ENCODE measurements around the gene CALHM5.

Gene CALHM5

DNA sequence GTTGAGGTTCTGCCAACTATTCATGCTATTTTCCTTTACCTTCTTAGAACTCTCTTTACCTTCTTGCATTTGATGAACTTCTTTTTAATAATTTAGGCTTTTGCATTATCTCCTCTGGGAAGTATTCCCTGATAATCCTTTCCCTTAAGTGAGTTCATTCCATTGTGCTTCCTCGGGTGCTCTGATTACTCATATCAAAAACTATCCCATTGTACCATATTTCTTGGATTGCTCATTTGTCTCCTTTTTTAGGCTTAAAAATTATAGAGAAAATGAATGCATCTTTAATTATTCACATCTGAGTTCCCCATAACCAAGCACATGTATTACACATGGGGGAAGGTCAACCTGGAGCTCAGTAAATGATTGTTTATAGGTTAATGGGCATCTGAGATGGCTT, 44.6 kb downstream of the CALHM5 start:
- DNase-seq: no peak

DNA sequence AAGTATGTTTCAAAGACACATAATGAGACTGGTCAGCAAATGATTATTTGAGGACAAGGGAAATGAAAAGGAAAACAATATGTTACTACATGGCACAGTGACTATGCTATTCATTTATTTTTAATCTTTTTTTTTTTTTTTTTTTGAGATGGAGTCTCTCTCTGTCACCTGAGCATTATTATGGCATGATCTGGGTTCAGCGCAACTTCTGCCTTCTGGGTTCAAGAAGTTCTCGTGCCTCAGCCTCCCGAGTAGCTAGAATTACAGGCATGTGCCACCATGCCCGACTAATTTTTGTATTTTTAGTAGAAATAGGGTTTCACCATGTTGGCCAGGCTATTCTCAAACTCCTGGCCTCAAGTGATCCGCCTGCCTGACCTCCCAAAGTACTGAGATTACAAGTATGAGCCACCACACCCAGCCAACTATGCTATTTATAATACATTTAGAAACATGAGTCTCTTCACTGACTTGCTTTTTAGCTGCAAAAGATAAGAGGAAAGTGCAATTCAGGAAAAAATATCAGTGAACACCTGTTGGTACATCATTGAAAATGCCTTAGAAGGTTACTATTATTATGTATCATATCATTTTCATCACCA, 45.5 kb downstream of the CALHM5 start:
- no peak for DNase-seq

DNA sequence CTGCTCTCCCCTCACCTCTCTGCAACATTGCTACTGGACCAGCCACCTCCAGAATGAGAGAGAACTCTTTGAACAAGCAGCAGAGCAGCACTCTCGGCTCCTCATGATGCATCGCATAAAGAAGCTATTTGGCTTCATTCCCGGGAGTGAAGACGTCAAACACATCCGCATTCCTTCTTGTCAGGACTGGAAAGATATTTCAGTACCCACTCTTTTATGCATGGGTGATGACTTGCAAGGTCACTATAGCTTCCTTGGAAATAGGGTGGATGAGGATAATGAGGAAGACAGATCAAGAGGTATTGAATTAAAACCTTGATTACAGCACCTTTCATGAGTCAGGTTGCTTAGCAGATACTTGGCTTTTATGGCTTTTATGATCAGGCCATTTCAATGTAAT, 46.5 kb downstream of the CALHM5 start:
- no peak for DNase-seq

DNA sequence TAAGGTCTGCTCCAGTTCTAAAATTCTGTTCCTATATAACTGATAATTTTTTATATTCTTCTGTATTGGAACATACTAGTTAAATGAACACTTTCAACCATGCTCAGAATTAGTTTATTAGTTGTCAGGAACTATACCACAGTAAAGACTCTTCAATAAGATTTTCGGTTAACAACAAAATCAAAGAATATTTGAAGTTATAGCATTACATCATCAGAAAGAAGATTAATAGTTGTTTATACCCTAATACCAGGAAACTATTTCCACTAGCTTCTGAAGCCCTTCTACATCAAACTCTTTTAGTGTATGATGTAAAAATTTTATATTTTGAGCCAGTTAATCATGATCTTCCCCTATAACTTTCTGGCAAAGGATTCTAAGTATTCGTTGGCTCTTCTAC, 48.7 kb downstream of the CALHM5 start:
- DNase-seq: no peak

DNA sequence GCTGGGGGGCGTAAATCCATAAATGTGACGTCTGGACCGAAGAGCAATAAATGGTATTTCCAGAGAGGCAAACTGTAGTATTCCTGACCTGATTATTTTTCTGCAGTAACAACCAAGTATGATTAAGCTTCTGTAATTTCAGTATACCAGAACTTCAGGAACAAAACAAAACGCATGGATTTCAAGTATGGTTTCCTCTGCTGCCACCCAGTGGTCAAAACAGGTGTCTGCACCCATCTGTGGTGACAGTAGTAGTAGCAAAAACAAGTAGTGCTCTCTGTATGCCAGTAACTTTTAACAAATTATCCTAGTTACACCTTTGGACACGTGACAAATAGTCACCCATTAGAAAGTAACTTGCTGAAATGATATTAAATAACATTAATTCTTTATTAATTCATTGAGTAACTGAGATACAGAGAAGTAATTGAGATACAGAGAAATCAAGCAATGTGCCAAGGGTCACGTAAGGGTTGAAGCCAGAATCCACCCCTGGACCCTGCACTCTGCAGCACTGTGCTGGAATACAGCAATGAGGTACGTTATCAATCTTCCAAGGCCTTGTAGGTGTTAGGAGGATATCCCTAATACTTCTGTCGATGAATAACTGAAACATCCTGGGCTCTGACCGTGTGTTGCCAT, 50.1 kb downstream of the CALHM5 start:
- peak; percentile 79 for DNase-seq

DNA sequence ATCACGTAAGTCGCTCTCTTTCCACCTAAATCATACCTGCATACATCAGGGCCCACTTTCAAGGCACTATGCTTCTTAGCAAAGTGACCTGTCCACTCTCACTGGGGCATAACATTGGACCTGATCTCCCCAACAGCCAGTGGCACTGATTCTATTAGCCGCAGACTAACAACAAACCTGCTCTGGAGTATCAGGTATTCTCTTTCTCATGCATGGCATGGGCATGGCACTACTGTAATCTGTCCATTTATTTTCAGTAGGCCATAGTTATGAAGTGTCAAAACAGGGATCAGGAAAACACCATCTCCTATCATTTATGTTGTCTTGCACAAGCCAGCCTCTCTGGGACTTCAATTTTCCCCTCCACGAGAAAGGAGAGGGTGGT, 50.6 kb downstream of the CALHM5 start:
- no peak for DNase-seq

DNA sequence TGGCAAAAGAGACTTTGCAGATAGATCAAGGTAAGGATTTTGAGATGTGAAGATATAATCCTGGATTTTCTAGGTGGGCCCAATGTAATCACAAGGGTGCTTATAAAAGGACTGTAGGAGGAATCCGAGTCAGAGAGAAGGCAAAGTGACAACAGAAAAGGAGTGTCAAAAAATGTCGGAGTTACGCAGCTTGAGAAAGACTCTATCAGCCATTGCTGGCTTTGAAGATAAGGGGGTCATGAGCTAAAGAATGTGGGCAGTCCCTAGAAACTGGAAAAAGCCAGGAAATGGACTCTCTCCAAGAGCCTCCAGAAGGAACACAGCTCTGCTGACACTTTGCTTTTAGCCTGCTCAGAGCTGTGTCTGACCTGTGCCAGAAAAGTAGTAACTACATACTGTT, 51.2 kb downstream of the CALHM5 start:
- no peak for DNase-seq

DNA sequence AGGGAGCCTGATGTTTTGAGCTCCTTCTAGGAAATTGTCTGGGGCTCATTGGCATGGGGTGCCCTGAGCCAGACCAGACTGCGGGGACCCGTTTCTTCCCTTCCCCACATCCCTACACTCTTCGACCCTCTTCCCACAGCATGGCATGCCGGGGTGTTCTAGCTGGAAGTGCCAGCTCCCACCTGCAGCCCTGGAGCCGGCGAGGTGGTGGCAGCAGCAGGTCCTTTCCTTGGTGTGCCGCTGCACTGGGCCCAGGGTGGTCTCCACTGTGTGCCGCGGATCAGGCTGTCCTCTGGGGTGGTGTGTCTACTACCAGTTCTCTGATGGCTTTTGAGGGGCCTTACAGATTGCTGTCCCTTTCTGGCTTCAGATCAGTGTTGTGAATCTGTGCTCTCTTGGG, 52.4 kb downstream of the CALHM5 start:
- DNase-seq: no peak

DNA sequence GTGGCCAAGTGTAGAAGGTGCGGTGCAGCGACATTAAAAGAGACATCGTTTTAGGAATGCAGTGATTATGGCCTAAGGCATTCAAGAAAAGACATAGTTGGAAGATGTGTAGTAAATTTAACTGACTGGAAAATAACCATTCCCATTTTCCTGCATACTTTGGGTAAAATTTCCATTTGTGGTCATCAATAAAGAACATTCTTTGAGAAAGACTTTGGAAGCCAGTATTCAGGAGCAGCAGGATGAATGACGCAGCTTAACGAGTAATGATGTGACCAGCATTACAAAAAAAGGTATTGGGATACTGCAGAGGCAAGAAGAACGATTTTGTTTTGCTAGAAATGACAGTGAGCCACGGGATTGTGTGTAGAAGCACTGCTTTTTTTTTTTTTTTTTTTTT, 52.9 kb downstream of the CALHM5 start:
- DNase-seq: no peak

DNA sequence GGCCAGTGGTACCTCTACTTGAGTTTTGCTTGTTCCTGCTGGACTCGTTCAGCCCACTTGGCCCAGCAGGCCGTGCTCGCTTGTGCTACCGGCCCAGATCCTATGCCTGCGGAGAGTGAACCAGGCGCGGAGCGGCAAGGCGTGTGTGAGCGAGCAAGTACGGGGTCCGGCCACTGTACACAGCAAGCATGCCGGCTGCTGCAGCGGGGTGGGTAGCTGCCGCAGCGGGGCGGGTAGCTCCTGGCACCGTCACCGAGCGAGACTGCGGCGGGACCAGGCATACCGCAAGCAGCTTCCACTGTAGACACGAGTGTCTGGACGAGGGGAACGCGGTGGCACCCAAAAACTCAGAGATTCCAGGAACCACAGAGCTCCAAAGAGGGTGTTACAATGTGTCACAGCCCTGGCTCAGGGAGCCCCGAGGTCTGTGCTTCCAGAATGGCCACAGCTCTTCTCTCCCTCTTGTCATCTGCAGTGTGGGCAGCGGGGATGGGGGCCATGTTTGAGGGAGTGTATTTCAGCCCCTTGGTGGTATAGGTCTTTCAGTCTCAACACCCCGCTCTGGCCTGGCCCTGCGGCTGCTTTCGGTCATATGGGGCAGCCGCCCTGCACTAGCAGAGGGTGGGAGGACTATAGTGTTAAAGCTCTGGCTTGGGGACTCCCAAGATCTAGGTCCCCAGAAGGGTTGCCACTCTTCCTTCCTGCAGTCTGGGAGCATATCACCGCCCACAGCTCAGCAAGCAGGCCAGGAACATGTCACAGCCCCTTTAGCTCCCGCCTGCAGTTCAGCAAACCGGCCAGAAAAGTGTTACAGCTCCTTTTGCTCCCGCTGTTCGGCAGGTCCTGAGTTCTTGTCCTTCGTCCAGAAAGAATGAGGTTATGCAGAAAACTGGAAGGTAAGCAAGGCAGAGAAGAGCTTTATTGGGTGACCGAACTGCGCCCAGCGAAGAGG, 53.8 kb downstream of the CALHM5 start:
- peak; percentile 55 for DNase-seq

DNA sequence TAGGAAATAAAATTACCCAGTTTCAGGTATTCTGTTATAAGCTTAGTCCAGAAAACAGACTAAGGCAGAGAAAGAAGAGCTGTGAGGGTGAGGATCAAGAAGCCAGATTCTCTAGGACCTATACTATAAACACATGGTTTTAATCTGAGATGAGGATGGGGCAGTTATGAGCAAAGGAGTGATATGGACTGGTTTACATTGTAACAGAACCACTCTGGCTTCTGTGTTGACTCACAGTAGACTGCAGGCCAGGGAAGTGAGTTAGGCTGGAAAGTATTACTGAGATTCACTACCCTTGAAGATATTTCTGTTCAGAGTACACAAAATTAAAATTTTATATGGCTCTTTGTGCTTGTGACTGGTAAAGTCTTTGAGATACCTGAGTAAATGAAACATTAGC, 56.7 kb downstream of the CALHM5 start:
- DNase-seq: no peak

DNA sequence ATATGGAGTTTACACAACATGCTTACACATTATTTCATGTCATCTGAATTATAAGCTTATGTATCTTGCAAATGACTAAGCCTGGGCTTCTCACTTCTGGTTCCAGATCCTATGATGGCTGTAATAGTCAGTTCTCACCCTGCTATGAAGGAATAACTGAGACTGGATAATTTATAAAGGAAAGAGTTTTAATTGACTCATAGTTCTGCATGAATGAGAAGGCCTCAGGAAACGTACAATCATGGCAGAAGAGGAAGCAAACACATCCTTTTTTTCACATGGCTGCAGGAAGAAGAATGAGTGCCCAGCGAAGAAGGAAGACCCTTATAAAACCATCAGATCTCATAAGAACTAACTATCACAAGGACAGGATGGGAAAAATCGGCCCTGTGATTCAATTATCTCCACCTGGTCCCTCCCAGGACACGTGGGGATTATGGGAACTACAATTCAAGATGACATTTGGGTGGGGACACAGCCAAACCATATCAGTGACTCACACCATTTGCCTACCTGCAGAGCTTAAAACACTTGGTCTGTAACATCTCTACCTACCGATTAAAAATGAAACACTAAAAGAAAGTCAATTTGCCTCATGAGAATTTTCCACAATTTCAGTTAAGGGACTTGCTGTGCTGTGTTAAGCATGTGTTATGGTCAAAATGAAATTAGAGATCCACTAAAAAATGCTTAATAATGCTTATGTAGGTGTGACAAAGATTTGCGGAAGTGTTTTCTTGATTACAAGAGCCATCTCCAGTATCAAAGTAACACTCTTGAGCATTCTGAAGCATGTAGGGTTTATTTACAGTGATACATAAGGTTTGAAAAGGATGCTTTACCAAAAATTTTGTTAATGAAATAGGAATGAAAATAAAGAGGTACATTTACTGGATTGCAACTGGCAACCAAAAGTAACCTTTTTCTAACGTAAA, 57.6 kb downstream of the CALHM5 start:
- DNase-seq: no peak

DNA sequence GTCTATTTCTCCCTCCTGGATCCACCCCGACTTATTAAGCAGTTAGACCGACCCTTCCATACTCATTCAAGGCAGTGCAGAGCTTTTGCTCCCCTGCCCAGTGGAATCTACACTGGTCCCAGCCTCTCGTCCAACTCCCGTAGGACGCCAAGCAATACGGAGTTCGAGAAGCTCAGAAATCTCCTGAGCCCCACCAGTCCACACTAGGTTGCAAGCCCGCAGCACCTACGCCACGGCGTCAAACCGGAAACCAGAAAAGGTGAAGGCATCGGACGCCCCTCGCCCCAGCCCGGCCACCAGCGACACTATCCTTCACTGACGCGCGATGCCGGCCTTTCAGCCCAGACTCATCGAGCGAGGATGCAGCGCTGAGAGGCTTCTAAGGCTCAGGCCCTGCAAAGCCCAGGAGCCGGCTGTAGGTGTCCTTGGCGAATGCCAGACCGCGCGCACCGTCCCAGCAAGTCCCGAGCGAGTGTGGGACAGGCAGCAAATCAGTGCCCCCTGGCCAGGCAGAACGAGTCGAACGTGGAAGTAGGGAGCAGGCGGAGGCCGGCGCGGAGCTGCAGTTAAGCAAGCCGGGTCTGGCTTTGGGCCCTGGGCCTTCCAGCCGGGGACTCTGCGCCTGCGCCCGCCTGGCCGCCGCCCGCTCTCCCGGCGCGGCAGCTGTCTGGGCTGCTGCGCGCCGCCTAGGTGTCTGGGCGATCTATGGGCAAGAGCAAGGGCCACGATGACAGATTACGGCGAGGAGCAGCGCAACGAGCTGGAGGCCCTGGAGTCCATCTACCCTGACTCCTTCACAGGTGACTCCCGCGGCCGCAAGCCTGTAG, 59.6 kb downstream of the CALHM5 start, which contains the start of gene RWDD1:
Gene RWDD1, plus strand, starts transcription at position 649 of the 827 bp plus-strand sequence. Its CDS starts 79 bp downstream, at position 728.
- DNase-seq: peak; percentile 99

DNA sequence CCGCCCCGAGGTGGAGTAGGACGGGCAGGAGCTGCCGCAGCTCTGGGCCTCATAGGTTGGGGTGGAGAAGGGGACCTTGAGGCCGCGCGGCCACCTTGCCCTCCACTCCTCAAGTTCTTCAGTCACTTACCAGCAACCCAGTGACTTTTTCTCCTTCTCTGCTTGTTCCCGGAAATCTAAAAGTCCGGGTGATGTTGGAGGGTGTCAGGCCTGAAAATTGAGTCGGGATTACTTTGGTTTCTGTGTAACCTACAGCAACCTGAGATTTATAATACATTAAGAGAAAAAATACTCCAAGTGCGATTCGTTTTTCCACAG, 60.2 kb downstream of the CALHM5 start:
- no peak for DNase-seq

DNA sequence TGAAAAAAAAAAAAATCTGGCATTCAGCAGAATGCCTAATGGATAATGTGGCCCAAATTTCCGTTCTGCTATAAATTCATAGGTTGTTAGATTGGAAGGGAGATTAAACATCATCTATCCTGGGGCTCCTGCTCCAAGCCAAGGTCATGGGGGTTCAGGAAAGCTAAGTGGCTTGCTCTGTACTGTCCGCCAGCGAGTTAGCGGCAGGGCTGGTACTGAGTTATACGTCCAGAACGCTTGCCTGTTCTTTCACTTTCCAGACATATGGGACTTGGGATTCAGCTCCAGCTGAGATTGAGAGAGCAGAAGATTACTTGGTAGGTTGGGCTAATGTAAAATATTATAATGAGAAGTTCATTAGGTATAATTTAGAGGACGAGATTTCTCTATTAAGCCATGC, 60.7 kb downstream of the CALHM5 start:
- DNase-seq: no peak
